ENCODE measurements around the gene PXMP4. TPM values are rescaled to one million over a fixed set of nuclear protein-coding genes. Genes with fewer than 3 reads are reported as not detected.

PXMP4 gene
- total RNA-seq, 1 donor from 2014 or later = 14.7 TPM

DNA sequence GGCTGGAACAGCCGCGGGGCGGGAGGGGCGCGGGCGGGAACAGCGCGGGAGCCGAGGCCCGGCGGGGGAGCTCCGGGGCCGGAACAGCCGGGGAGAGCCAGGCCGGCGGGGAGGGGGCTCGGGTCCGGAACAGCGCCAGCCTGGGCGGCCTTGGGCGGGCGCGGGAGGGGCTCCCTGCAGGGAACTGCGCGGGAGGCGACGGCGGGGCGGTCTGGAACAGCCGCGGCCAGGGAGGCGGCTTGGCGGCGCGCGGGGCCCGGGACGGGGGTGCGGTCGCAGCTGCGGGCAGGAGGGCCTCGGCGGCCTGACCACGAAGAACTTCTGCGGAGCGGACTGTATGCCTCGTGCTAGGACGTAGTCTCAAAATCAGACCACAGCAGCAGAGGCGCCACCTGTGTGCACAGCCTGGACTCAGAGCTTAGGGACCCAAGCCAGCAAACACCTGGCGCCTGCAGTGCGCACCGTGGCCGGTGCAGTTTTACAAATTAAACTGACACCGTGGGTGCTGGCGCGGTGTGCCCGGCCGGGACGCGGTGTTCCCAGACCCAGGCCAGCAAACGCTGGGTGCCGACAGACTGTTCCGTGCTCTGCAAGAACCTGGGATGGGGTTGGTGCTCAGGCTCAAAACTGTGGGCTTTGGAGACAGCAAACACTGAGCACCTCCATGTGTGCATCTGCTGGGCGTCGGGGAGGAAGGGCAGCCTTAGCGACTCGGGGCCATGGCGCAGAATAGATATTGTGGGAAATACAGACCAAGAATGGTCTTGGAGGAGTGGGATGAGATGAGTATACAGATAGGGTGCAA, 12.3 kb upstream of the PXMP4 start:
- intact Hi-C loops (cut with micrococcal nuclease) = loop anchor here (1.0 to 5.0 kb wide), 6 partner anchors 12 to 290 kb away; partner anchors contain the start of genes ACTL10, CHMP4B, PXMP4 and RALY

- intact Hi-C loops (cut with micrococcal nuclease) = loop anchor here (1.0 to 5.0 kb wide), 7 partner anchors 11 to 289 kb away; partner anchors contain the start of genes ACTL10, CHMP4B, E2F1 and PXMP4
Observed at GRCh38 chr20:33731693-33732165, 11.6 kb upstream of the PXMP4 start, which contains the start of gene ZNF341. ZNF341 (plus strand) TSS chr20:33731996; CDS start chr20:33732022, 26 bp downstream.

DNA sequence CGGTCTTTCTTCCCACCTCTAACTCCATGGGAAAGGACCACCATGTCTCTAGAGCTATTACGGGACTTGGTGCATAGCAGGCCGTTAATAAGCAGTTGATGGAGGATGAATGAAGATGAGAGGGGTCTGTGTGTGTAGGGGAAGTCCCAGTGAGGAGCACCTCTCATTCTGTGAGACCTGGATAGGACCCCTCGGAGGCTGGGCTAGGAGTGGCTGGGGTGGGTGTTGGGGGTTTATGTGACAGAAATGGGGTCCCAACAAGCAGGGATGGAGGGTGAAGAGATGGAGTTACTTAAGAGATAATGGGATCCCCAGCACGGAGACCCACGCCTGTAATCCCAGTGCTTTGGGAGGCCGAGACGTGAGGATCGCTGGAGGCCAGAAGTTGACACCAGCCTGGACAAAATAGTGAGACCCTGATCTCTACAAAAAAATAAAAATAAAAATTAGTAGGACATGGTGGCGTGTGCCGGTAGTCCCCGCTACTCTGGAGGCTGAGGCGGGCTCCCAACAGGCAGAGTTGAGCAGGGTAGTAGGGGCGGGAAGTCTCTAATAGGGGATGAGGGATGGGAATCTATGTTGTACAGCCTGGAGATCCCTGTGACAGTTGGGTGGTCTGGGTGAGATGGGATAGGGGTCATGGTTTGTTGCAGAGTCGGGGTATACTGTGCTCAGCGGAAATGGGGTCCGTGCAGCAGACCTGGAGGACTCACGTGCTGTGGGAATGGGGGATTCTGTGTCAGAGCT, 11.0 kb upstream of the PXMP4 start:
- intact Hi-C loops (cut with micrococcal nuclease) = loop anchor here (2.0 to 5.0 kb wide), 4 partner anchors 44 to 289 kb away; partner anchors contain the start of genes ACTL10, E2F1, RALY and SNTA1

GRCh38 chr20:33729101-33729500, 9.0 kb upstream of the PXMP4 start:
- intact Hi-C loops (cut with micrococcal nuclease) = no loop called here

DNA sequence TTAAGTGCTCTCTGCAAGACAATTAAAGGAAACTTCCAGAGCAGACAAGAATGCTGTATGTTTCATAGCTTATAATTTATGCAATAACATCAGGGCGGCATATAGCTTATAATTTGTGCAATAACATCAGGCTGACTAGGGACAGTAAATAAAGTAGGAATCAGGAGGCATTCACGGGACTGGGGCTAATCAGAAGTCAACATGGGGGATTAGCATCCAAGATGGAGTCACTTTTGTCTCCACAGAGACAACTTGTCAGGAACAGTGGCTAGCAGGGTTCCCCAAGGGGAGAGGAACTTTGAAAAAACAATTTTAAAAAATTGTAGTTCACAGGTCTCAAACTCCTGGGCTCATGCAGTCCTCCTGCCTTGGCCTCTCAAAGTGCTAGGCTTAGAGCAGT, 8.4 kb upstream of the PXMP4 start:
- intact Hi-C loops (cut with micrococcal nuclease) = no loop called here

- intact Hi-C loops (cut with micrococcal nuclease) = no loop called here
Observed at GRCh38 chr20:33727806-33728205, 7.7 kb upstream of the PXMP4 start.

DNA sequence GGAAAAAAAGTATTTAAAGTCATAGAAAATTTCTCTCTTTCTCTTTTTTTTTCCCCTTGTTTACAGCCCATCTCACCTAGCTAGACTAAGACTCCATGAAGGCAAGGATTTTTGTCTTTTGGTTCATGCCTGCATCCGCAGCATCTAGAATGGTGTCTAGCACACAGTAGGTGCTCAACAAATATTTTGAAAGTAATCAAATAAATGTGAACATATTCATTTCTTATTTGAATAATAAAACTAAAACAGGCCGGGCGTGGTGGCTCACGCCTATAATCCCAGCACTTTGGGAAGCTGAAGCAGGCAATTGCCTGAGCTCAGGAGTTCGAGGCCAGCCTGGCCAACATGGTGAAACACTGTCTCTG, 7.0 kb upstream of the PXMP4 start:
- intact Hi-C loops (cut with micrococcal nuclease) = no loop called here

DNA sequence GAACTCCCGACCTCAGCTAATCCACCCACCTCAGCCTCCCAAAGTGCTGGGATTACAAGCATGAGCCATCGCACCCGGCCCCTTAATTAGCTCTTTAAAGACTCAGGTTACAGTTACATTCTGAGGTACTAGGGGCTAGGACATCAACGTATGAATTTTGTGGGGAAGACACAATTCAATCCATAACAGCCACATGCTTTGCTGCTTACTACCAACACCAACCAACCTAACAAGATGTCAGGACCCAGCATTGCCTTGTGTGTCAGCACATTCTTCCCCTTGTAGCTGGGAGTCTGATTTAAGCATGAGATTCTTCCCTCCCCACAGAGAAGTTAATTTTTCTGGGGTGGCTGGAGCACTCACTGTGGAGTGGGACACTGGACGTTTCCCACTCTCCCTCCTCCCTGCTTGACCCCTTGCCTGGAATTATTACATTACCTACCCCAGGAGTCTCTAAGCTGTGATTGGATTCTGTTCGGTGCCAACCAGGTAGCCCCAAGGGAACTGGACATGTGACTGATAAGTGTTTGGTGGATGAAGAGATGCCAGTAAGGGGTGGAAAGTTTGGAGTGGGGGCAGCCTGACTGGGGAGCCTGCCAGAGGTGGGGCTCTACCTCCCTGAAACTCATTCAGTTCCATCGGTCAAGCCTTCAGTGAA, 5.6 kb upstream of the PXMP4 start:
- intact Hi-C loops (cut with micrococcal nuclease) = no loop called here

DNA sequence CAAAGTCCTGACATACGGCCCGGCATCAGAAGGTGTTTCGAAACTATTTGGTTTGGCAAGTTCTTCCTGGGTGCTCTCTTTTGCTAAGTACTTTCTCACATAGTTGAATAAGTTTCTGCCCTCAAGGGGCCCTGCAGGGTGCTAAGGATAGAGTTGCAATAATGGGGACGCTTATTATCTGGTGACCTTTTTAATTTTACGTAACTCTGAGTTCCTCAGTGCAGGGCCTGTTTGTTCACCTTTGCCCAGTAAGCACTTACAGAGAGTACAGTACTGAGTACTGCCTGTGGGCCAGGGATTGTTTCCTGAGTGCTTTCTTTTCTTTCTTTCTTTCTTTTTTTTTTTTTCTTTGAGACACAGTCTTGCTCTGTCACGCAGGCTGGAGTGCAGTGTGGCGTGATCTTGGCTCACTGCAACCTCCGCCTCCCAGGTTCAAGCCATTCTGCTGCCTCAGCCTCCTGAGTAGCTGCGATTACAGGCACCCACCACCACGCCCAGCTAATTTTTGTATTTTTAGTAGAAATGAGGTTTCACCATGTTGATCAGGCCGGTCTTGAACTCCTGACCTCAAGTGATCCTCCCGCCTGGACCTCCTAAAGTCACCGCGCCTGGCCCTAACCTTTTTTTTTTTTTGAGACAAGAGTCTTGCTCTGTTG, 4.5 kb upstream of the PXMP4 start:
- intact Hi-C loops (cut with micrococcal nuclease) = no loop called here

DNA sequence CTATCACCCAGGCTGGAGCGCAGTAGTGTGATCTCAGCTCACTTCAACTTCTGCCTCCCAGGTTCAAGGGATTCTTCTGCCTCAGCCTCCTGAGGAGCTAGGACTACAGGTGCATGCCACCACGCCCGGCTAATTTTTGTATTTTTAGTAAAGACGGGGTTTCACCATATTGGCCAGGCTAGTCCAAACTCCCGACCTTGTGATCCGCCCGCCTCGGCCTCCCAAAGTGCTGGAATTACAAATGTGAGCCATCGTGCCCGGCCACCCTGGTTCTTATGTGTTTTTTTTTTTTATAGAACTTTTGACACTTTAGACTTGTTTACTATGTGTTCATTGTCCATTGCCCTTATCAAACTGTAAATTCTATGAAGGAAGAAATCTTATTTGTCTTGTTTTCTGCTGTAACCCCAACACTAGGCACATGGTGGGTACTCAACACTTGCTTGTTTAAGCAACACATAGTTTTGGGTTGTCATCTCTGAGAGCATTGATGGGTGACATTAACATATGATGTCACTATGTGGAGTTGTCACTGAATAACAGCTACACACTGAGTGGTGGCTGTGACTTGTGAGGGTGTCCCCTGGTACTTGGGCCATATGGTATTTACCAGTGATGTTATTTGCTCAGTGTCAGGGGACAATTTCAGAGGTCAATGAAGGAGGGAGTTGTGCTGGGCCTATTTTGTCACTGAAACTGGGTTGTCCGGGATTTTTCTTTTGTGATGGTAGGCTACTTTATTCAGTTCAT, 1.5 kb upstream of the PXMP4 start:
- intact Hi-C loops (cut with micrococcal nuclease) = no loop called here

GRCh38 chr20:33719277-33719988, 677 bp downstream of the PXMP4 start:
- intact Hi-C loops (cut with micrococcal nuclease) = no loop called here

GRCh38 chr20:33716498-33716897, 3.6 kb downstream of the PXMP4 start:
- intact Hi-C loops (cut with micrococcal nuclease) = no loop called here

- intact Hi-C loops (cut with micrococcal nuclease) = no loop called here
Observed at GRCh38 chr20:33713865-33714367, 6.2 kb downstream of the PXMP4 start.

DNA sequence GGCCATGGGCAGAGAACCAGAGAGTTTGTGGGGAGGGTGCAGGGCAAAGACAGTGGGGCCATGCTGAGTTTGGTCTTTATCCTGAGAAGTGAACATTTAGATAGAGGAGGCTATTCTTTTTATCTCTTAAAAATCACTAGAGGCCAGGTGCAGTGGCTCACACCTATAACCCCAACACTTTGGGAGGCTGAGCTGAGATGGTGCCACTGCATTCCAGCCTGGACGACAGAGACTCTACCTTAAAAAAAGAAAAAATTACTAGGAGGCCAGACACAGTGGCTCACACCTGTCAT, 8.7 kb downstream of the PXMP4 start:
- intact Hi-C loops (cut with micrococcal nuclease) = no loop called here

- intact Hi-C loops (cut with micrococcal nuclease) = no loop called here
Observed at GRCh38 chr20:33710681-33711445, 9.2 kb downstream of the PXMP4 start.

DNA sequence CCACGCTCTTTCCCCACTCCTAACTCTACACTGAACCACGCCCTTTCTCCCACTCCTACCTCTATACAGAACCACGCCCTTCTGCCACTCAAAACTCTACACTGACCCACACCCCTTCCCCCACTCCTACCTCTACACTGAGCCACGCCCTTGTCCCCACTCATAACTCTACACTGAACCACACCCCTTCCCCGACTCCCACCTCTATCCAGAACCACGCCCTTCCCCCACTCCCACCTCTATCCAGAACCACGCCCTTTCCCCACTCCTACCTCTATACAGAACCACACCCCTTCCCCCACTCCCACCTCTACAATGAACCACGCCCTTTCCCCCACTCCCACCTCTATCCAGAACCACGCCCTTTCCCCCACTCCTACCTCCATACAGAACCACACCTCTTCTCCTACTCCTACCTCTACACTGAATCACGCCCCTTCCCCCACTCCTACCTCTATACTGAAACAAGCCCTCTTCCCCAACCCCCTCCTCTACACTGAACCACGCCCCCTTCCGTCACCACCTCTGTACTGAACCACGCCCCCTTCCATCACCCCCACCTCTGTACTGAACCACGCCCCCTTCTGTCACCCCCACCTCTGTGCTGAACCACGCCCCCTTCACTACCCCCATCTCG, 10.1 kb downstream of the PXMP4 start:
- intact Hi-C loops (cut with micrococcal nuclease) = no loop called here

GRCh38 chr20:33709398-33709797, 10.7 kb downstream of the PXMP4 start:
- intact Hi-C loops (cut with micrococcal nuclease) = no loop called here

- intact Hi-C loops (cut with micrococcal nuclease) = no loop called here
Observed at GRCh38 chr20:33707668-33708067, 12.4 kb downstream of the PXMP4 start.

Data from T-helper 2 cell treated with Interferon-gamma antibody and Interleukin-4, amounts not matched to agents 100 ng/mL and 5 ng/mL, for 36 hours (primary cell).